GM18519 (cell line): ENCODE results near the gene B4GALT5.

Experiments used
- ATAC-seq: cut with Tn5 transposase; IDR thresholded peaks from one replicate; pipeline ENCODE4 v1.9.1; 2021; ENCODE audit warnings: mild to moderate bottlenecking, moderate library complexity; ENCODE audit not compliant: unreplicated experiment, low FRiP score

The B4GALT5 gene

DNA sequence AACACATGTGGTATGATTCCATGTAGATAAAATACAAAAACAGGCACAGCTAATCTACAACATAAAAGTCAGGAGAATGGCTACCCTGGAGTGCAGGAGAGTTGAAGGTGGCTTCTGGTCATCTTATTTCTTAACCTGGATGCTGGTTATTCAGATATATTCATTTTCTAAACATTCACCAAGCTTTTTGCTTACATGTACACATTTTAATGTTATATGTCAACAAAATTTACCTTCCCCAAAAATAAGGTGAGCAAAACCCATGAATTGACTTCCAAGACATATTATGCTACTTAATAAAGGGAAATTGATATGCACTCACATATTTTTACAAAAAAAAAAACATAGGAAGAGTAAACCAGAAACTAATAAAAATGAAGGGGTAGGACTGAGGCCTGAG, 50.6 kb downstream of the B4GALT5 start:
- ATAC-seq = no peak

DNA sequence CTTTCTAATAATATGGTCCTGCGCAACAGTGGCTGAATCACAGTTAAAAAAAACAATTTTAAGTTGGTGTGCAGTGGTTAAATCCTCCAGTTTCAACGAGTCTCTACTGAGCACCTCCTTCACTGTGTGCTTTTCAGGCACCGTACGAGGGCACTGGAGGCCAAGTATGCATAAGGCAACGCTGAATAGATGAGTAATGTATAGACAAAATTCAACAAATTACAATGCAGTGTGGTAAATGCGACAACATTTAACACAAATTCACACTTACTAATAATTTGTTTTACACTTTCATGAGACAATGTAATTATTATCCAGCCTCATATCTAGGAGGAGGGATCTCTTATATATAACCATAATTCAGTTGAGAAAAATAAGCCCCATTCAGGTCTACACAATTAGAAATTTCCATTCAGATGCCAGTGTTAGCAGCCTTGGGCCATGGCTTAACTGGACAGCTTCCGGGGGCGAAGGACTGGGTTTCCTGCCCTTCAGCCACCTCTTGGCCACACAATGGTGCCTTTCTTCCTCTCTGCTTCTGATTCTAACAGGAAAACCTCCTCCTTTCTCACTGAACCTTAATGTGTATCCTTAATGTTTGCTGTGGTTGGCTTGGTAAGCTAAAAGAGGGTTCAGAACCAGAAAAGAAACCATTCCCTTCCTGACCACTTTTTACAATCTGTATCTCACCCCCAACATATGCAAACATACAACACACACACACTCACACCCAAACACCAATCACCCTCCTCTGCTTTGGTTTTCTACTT, 51.9 kb downstream of the B4GALT5 start:
- ATAC-seq = no peak

GRCh38 chr20:49660912-49661311, 52.8 kb downstream of the B4GALT5 start:
- no peak for ATAC-seq

DNA sequence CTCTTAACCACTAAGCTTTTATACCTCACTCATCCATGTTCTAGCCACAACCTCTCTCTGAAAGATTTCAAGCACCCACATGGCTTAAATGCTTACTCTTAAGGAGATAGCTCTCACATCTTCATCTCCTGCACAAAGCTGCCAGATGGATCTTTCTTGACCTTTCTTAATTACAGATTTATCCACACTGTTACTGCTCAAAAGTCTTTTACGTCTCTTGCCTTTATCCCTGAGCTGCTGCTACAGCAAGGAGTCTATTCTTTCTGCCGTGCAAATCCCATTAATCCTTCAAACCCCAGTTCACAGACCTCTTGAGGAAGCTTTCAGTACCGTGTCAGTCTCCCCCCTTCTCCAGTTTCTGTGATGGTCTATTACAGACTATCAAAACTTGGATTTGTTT, 54.6 kb downstream of the B4GALT5 start:
- no peak for ATAC-seq

- no peak for ATAC-seq
Measured at GRCh38 chr20:49658508-49658907, 55.2 kb downstream of the B4GALT5 start.

DNA sequence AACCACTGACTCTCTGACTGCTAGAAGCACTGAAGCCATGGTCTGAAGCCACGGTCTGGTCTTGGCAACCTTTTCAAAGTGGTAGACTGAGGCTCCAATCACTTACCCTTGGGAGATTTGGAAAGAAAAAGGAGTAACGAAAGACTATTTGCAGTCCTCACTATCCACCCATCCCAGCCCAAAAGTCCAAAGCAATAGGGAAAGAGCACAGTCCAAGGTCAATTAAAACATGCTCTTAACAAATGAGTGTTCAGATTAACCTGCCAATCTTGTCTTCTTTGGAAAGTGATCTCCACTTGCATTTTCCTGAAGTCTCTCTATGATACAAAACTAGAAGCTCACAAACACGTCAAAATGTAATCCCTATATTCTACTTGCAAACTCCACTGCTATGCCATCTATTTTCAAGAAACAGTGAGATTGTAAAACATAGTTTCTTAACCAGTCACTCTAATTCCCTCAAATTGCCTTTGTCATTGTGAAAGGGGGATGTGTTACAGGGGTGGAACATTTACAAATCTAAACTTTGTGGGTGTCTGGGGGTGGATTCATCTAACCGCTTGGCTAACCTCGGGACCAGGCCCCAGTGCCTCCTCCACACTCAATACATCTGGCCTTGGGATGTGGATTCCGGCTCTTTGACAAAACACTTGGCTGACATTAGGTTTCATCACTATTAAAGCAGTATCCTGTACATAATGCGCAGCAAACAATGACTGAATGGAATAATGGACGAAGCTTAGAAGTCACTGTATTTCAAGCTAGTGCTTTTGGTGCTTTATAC, 56.4 kb downstream of the B4GALT5 start:
- ATAC-seq = no peak

DNA sequence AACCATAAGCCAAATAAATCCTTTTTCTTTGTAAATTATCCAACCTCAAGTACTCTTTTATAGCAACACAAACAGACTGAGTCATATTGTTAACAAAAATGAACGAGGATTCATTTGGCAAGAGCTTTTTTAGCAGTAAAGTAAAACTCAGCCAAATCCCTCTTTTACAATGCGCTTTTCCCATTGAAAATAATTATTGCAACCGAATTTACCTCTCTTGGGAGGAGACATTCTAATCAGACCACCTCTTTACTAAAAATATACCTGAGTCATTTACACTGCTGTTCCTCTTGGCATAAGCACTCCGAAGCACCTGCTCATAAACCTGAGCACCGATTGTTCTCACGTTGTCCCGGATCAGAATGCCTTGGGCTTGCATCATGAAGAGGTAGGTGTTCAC, 57.4 kb downstream of the B4GALT5 start:
- ATAC-seq = no peak

- ATAC-seq = no peak
Measured at GRCh38 chr20:49653925-49654434, 59.7 kb downstream of the B4GALT5 start.

DNA sequence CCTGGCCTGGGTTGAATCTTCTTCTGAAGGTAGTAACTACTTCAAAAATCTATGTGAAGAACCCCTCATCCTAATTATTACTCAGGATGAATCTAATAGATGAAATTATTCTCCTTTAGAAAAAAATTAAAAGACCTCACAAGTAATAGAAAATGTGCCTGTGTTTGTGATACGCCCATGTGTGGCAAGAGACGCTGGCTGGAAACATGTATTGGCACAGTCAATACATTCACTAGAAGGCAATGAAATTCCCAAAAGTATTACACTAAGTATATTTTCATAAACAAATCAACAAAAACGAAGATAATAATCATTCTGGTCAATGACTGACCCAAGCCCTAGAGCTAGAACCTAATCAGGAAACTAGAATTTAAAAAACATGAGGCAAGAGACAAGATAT, 64.0 kb downstream of the B4GALT5 start:
- no peak for ATAC-seq

GRCh38 chr20:49647550-49647949, 66.1 kb downstream of the B4GALT5 start:
- ATAC-seq = no peak

DNA sequence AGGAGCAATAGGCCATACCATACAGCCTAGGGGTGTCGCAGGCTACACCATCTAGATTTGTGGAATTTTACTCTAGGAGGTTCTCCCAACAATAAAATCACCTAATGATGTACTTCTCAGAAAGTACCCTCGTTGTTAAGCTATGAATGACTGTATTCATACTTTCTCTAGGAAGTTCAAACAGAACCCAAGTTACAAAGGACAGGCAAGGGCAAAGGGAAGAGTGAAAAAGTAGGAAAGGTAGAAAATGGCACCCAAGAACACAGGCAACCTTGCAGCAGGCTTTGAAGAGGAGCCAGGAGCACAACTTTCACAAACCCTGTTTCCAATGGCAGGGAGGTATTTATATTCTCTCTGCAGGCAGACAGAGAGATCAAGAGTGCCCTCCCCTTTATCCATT, 67.2 kb downstream of the B4GALT5 start:
- no peak for ATAC-seq

DNA sequence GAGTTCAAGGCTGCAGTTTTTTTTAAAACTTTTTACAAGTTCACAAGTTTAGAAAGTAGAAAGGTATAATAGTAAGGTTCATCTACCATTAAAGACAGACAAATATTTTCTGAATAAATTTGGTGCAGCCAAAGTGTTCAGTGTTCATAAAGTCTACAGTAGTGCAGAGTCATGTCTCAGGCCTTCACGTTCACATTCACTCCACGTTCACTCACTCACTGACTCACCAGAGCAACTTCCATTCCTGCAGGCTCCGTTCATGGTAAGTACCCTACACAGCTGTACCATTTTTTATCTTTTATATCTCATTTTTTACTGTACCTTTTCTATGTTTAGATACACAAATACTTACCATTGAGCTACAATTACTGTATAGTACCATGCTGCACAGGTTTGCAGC, 67.6 kb downstream of the B4GALT5 start:
- no peak for ATAC-seq

DNA sequence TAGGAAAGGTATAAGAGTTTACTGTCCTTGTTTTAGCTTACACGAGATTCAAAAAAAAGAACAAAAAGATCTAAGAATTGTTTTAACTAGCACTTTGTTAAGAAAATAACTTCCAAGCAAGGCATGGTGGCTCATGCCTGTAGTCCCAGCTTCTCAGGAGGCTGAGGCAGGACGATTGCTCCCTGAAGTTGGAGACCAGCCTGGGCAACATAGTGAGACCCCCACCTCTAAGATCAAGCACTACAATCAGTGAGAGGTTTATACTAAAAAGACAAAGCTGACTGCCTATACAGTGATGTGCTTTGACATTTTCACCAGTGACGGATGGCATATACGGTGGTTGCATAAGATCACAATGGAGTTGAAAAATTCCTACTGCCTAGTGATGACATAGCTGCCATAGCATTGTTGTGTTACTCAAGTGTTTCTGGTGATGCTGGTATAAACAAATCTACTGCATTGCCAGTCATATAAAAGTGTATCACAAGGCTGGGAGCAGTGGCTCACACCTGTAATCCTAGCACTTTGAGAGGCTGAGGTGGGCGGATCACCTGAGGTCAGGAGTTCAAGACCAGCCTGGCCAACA, 68.6 kb downstream of the B4GALT5 start:
- ATAC-seq = no peak

DNA sequence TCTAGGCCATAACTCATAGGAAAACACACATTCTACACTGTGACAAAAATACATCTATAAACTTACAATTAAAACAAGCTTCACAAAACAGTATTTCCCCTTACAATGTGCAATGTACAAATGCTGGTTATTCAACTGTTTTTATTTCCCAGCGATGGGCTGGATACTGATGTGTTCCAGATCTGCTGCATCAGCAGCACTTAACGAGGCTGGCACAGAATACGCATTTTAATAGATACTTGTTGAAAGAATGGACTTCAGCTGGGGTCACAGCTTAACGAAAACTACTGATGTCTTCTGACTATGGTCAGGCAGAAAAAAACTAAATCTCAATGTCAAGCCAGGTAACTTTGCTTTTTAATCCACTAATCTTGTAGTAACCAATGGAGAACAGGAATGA, 70.9 kb downstream of the B4GALT5 start:
- ATAC-seq = no peak

DNA sequence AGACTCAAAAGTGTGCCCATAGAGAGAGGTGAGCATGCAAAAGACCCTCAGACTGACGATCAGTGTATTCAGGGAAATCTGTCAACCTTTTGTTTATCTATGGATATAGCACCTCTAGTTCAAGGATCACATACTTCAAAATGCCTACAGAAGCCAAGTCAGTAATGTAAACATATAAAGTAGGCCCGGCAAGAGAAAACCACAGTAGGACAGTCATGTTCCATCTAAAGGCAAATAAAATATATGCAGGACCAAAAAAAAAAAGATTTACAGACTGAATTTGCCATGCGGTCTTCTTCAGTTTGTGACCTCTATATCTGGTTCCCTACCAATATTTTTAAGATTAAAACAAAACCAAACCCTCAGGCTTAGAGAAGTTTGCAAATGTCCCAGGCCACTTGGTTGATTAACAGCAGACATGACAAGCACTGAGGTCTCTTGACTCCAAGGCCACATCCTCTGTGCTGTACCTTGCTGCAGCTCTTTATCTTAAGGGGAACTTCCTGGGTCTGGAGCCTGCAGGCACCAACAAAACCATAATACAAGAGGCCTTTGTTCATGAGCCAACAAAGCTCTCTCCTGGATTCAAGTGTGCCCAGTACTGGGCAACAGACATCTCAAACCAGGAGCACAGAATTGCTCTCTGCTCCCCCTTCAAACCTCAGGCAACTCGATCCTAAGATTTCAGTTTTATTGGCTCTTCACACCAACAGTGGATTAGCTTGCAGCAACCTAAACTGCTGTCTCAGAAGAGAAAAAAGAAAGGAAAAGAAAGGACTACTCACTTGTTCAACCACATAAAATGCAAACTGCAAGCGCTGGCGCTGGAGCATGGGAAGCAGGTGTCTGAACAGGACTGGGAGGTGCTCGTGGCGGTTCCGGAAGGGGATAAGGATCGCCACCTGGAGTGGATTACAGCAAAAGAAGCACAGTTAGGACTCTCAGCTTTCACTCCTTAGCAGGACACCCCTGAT, 71.7 kb downstream of the B4GALT5 start:
- ATAC-seq = no peak

DNA sequence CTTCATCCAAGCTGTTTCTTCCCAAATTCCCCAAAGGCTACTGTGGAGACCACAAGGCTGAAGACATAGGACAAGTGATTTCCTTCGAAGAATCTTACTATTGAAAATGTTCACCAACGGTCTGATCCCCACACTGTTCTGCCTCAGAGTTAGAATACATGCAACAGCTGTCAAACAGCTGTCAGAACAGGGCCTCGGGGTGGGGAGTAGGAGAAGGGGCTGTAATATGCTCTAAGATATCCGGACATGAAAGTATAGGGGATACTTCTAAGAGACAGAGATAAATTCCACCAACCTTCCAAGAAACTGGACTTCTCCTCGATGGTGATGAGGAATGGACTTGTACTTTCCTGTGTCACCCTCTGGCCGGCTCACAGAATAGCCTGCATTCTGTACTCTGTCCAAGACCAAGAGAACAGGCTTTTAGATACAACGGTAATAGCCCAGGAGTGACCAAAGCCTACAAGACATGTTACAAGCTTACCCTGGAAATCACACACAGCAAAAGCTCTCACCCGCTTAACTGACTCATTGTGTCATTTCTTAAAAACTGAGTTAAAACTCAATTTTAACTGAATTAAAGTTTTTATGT, 76.5 kb downstream of the B4GALT5 start:
- no peak for ATAC-seq

GRCh38 chr20:49636447-49636846, 77.2 kb downstream of the B4GALT5 start:
- ATAC-seq = no peak

DNA sequence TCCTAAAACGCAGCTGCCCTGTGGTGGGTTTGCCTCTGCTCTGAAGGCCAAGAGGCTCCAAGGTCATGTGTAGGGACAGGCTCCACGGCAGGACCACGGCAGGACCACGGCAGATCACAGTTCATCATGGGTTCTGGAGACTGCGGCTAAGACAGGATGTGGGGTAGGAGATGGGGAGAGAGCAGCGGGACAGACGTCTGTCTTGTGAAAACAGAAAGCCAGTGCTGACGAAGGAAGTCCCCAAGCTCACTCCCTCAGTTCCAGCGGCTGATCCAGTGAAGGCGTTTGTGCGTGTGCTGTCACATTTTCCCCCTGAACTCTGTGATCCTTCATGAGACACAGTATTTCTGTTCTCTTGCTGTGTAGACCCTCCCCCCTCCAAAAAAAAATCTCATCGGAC, 77.8 kb downstream of the B4GALT5 start:
- no peak for ATAC-seq

GRCh38 chr20:49635166-49635565, 78.5 kb downstream of the B4GALT5 start:
- no peak for ATAC-seq

DNA sequence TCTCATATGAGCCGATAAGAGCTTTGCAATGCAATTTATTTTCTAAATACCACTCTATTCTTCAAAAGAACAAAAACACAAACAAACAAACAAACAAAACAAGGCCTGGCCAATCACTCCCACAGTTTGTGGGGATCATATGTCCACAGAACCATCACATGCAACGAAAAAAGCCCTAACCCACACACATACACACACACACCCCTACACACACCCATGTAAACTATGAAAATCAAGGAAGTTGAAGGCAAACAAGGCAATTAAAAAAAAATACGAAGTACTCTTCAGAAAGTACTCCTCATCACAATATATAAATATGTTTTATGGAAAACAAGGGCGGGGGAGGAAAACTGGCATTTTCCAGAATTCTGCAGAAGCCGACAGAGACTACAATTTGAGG, 79.6 kb downstream of the B4GALT5 start:
- ATAC-seq = no peak
